A549 (cell line): ENCODE results near the gene FRMD4A. TPM values are rescaled to one million over a fixed set of nuclear protein-coding genes. Genes with fewer than 3 reads are reported as not detected.

Experiments used
- ATAC-seq, 2 experiments: fragments of 200-7000 bp in 1 of 2; fragments of >200 bp in 1 of 2; cut with Nextera tagmentation in 1 of 2; cut with Tn5 transposase in 1 of 2; 3 replicates each; pipeline versions ENCODE4 v1.8.0 to v1.9.1; 2018 to 2020; ENCODE audit warnings: mild to moderate bottlenecking in 1 of 2, moderate library complexity in 1 of 2
- CTCF ChIA-PET: fragments of 300-600 bp; sonication (Branson Sonifier 250); formaldehyde crosslinking; extraction: SDS; loops from one replicate; lab custom pipeline; 2021; ENCODE audit warnings: antibody characterized with exemption, inconsistent platforms; lab: Yijun Ruan, JAX
- POLR2A ChIA-PET: fragments of 350-600 bp; formaldehyde crosslinking; extraction: SDS; loops from one replicate; lab custom pipeline; 2021; ENCODE audit warnings: antibody characterized with exemption, inconsistent platforms; lab: Yijun Ruan, JAX
- DNase-seq, 2 experiments: peaks; one replicate each; pipeline versions ENCODE4 v3.0.0 to v3.0.0-alpha.2; 2011 to 2016; ENCODE audit warnings: low read depth in 1 of 2, low spot score in 1 of 2
- FAIRE-seq: peaks from 2 replicates; lab custom pipeline; 2011; peaks lifted over from hg19 to GRCh38; lab: Jason Lieb, UNC
- H3K27ac ChIP-seq, 2 experiments: fragments of >200 bp; sonication (Bioruptor Twin); formaldehyde crosslinking; 3 replicates each; pipeline ENCODE4 v1.5.1; 2016 to 2017
- H3K4me1 ChIP-seq: fragments of >200 bp; sonication (Bioruptor Twin); formaldehyde crosslinking; 3 replicates; pipeline ENCODE4 v1.6.1; 2016
- H3K4me2 ChIP-seq: fragments of >200 bp; sonication (Bioruptor Twin); formaldehyde crosslinking; 3 replicates; pipeline ENCODE4 v1.6.1; 2016
- H3K4me3 ChIP-seq: fragments of >200 bp; sonication (Bioruptor Twin); formaldehyde crosslinking; 3 replicates; pipeline ENCODE4 v1.5.1; 2016
- H3K9me3 ChIP-seq: fragments of >200 bp; sonication (Bioruptor Twin); formaldehyde crosslinking; 3 replicates; pipeline ENCODE4 v1.6.1; 2016
- CBX2 ChIP-seq: fragments of 200-600 bp; sonication (generic); IDR thresholded peaks from 2 replicates; pipeline ENCODE4 v1.6.1; 2016; ENCODE audit warnings: low read depth, mild to moderate bottlenecking, borderline replicate concordance
- CHD4 ChIP-seq: fragments of 200-600 bp; sonication (generic); IDR thresholded peaks from 2 replicates; pipeline ENCODE4 v1.6.1; 2016; ENCODE audit warnings: antibody characterized with exemption, mild to moderate bottlenecking, borderline replicate concordance
- EHMT2 ChIP-seq: fragments of 200-600 bp; sonication (generic); IDR thresholded peaks from 2 replicates; pipeline ENCODE4 v1.6.1; 2016; ENCODE audit warnings: antibody characterized with exemption, low read depth, mild to moderate bottlenecking, moderate library complexity
- EP300 ChIP-seq, 2 experiments: fragments of >200 bp; sonication (Bioruptor Twin); formaldehyde crosslinking; IDR thresholded peaks; 2 replicates in 1 of 2; 3 replicates in 1 of 2; pipeline ENCODE4 v1.6.1; 2016 to 2017
- FOSB ChIP-seq: fragments of 250-450 bp; sonication (Bioruptor Pico); IDR thresholded peaks from 2 replicates; pipeline ENCODE4 v1.5.0; 2020; ENCODE audit warnings: mild to moderate bottlenecking, moderate library complexity
- FOSL2 ChIP-seq, 2 experiments: fragments of 450-650 bp in 1 of 2; fragments of >200 bp in 1 of 2; sonication (Bioruptor Twin) in 1 of 2; formaldehyde crosslinking; IDR thresholded peaks; 2 replicates each; pipeline versions ENCODE4 v1.5.0 to v1.6.1; 2016 to 2020; ENCODE audit warnings: mild to moderate bottlenecking in 1 of 2, moderate library complexity in 1 of 2
- HOXA7 ChIP-seq: fragments of 250-450 bp; sonication (Bioruptor Pico); IDR thresholded peaks from 2 replicates; pipeline ENCODE4 v1.5.0; 2020; ENCODE audit warnings: mild to moderate bottlenecking, moderate library complexity
- KDM1A ChIP-seq: fragments of 200-600 bp; sonication (generic); IDR thresholded peaks from 2 replicates; pipeline ENCODE4 v1.6.1; 2016; ENCODE audit warnings: low read depth, mild to moderate bottlenecking
- KDM5A ChIP-seq: fragments of 200-600 bp; sonication (generic); IDR thresholded peaks from 2 replicates; pipeline ENCODE4 v1.6.1; 2016; ENCODE audit warnings: antibody characterized with exemption, mild to moderate bottlenecking
- MYC ChIP-seq: IDR thresholded peaks from 2 replicates; pipeline ENCODE4 v1.6.1; 2012; ENCODE audit warnings: mild to moderate bottlenecking, inconsistent platforms, low read length, improper control_type of control experiment, borderline replicate concordance
- PHF8 ChIP-seq: fragments of 200-600 bp; sonication (generic); IDR thresholded peaks from 2 replicates; pipeline ENCODE4 v1.6.1; 2016; ENCODE audit warnings: low read depth, mild to moderate bottlenecking, antibody characterized with exemption, moderate library complexity, borderline replicate concordance
- POLR2A ChIP-seq: IDR thresholded peaks from 2 replicates; pipeline ENCODE4 v1.6.1; 2012; ENCODE audit warnings: mild to moderate bottlenecking, low read length
- POLR2AphosphoS2 ChIP-seq: conservative IDR thresholded peaks from 2 replicates; pipeline ENCODE4 v1.6.1; 2012; ENCODE audit warnings: low read length, improper control_type of control experiment, inconsistent platforms
- RARB ChIP-seq: fragments of 250-450 bp; sonication (Bioruptor Pico); IDR thresholded peaks from 2 replicates; pipeline ENCODE4 v1.8.0; 2021; ENCODE audit warnings: mild to moderate bottlenecking, moderate library complexity
- RCOR1 ChIP-seq: fragments of 150-350 bp; IDR thresholded peaks from 2 replicates; pipeline ENCODE4 v1.6.1; 2014; ENCODE audit warnings: antibody characterized with exemption, low read length, low read depth
- RFX5 ChIP-seq: fragments of 450-650 bp; IDR thresholded peaks from 2 replicates; pipeline ENCODE4 v1.7.1; 2014; ENCODE audit warnings: antibody characterized with exemption, mild to moderate bottlenecking, moderate library complexity
- SMC3 ChIP-seq: fragments of >200 bp; sonication (Bioruptor Twin); formaldehyde crosslinking; IDR thresholded peaks from 3 replicates; pipeline ENCODE4 v1.6.1; 2018; ENCODE audit warnings: inconsistent platforms
- TFCP2L1 ChIP-seq: fragments of 250-450 bp; sonication (Bioruptor Pico); IDR thresholded peaks from 2 replicates; pipeline ENCODE4 v1.5.0; 2021; ENCODE audit warnings: mild to moderate bottlenecking
- TP53 ChIP-seq: fragments of 250-450 bp; sonication (Bioruptor Pico); IDR thresholded peaks from 2 replicates; pipeline ENCODE4 v1.5.0; 2021; ENCODE audit warnings: mild to moderate bottlenecking, moderate library complexity
- WGBS: methylation state at CpG from one replicate; pipeline ENCODE4 v1.1.6; 2017; ENCODE audit errors: missing lambda C conversion rate; 5-methylcytosine and 5-hydroxymethylcytosine counted together
- polyA plus RNA-seq, 4 experiments: library from polyadenylated mRNA; depleted of rRNA in 3 of 4; stranded (reverse); fragments of >200 nt; fragmentation: RNase III in 1 of 4; extraction: RNeasy Plus Mini Kit Qiagen cat#74134 plus additional on column Dnase treatment in 1 of 4; gene quantifications; 2 replicates in 3 of 4; 3 replicates in 1 of 4; pipeline ENCODE4 v1.2.3, GENCODE V29; 2011 to 2017
- TF ChIP-seq, protein P1 (sequence below): fragments of >200 bp; sonication (Bioruptor Twin); formaldehyde crosslinking; IDR thresholded peaks from 3 replicates; pipeline ENCODE4 v1.6.1; 2016
- TF ChIP-seq, protein P2 (sequence below): fragments of 150-350 bp; IDR thresholded peaks from 2 replicates; pipeline ENCODE4 v1.6.1; 2014; ENCODE audit warnings: low read depth, mild to moderate bottlenecking, low read length
- TF ChIP-seq, protein P3 (sequence below): fragments of 250-450 bp; sonication (Bioruptor Pico); IDR thresholded peaks from 2 replicates; pipeline ENCODE4 v1.5.0; 2021; ENCODE audit warnings: mild to moderate bottlenecking, moderate library complexity, borderline replicate concordance
- TF ChIP-seq, protein P4 (sequence below): fragments of 250-450 bp; sonication (Bioruptor Pico); IDR thresholded peaks from 2 replicates; pipeline ENCODE4 v1.5.0; 2020; ENCODE audit warnings: low read depth, mild to moderate bottlenecking, moderate library complexity
- TF ChIP-seq, protein P5 (sequence below): IDR thresholded peaks from 2 replicates; pipeline ENCODE4 v1.6.1; 2012
- TF ChIP-seq, protein P6 (sequence below): fragments of 200-600 bp; sonication (generic); IDR thresholded peaks from 2 replicates; pipeline ENCODE4 v1.6.1; 2016; ENCODE audit warnings: antibody characterized with exemption, mild to moderate bottlenecking, moderate library complexity

FRMD4A gene
- polyA plus RNA-seq, 2 of the 4 experiments (the other 2 are of a cell fraction) = 2.5 to 4.7 TPM

DNA sequence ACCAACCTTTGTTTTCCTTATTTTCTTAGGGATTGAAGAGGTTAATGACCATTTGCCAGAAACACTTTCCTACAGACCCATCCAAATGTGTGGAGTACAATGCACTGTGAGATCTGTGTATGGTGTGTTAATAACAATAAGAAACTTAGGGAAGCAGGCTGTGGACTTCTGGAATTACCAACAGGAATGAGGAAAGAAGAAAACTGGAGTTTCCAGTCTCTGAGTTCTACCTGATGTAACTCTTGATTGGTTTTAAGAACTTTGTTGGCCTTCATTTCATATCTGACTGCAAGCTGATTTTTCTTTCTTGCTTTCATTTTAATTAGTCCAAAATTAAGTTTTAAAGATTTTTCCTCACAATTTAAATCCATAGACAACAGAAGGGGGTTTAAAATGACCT lies 700.5 kb downstream of the FRMD4A start (continued):
- TF ChIP-seq, protein P1, sequence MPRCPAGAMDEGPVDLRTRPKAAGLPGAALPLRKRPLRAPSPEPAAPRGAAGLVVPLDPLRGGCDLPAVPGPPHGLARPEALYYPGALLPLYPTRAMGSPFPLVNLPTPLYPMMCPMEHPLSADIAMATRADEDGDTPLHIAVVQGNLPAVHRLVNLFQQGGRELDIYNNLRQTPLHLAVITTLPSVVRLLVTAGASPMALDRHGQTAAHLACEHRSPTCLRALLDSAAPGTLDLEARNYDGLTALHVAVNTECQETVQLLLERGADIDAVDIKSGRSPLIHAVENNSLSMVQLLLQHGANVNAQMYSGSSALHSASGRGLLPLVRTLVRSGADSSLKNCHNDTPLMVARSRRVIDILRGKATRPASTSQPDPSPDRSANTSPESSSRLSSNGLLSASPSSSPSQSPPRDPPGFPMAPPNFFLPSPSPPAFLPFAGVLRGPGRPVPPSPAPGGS = no peak
- TF ChIP-seq RCOR1 = no peak
- TF ChIP-seq HOXA7 (CRISPR knock-in tag) = no peak
- TF ChIP-seq, all 56 proteins: peak for 0

DNA sequence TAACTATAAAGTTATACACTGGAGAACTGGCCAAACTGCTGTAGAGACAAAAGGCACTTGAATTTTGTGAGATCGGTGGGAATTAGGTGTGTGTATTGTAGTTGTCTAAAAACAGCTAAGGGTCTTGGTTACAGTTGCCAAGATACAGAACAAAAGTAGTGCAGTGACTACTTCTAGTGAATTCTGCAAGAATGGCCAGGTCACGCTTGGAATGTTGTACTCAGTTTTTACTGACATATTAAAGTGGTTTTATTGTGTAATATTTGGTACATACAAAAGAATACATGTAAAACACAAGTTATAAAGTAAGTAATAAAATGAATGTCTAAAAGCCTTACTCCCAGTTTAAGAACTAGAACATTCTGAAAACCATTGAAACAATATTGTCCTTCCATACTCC lies 701.6 kb downstream of the FRMD4A start:
- TF ChIP-seq RARB (CRISPR knock-in tag) (no peak), CHD4 (no peak), POLR2A (no peak), TP53 (no peak), PHF8 (no peak), EHMT2 (no peak), FOSB (no peak)
- TF ChIP-seq, protein P2, sequence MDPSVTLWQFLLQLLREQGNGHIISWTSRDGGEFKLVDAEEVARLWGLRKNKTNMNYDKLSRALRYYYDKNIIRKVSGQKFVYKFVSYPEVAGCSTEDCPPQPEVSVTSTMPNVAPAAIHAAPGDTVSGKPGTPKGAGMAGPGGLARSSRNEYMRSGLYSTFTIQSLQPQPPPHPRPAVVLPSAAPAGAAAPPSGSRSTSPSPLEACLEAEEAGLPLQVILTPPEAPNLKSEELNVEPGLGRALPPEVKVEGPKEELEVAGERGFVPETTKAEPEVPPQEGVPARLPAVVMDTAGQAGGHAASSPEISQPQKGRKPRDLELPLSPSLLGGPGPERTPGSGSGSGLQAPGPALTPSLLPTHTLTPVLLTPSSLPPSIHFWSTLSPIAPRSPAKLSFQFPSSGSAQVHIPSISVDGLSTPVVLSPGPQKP = no peak
- no peaks in the 10 kb centered on the region for H3K9me3 ChIP-seq
- ChIA-PET CTCF (no interaction called here), POLR2A (no interaction called here)
- H3K4me3 ChIP-seq = no peak overlapping the region
- no peaks in the 10 kb centered on the region for H3K4me1 ChIP-seq
- H3K27ac ChIP-seq = no peak overlapping the region
- no peak for ATAC-seq
- no peak for FAIRE-seq
- WGBS = 76% methylated on average over 2 of the region's 2 CpGs
- DNase-seq = no peak
- no peak overlapping the region for H3K4me2 ChIP-seq

DNA sequence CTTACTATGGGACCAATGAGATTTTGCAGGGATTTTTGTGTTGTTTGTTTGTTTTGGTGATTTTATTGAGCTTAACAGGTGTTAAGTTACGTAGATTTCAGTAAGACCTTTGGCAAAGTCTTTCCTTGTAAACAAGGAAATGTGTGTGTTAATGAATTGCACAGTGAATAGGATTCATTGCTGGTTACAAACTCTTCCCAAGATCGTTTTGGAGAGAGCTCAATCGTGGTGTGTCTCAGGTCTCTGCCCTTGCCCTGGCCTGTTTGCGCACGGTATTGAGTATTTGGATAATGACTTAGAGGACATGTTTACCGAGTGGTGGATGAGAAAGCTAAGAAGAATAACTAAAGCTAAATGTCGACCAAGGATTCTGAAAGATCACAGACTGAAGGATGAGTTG lies 702.1 kb downstream of the FRMD4A start:
- no peak overlapping the region for H3K4me3 ChIP-seq
- FAIRE-seq (no peak), ATAC-seq (no peak)
- POLR2A ChIA-PET = no interaction called here
- no peaks in the 10 kb centered on the region for H3K4me1 ChIP-seq
- TF ChIP-seq POLR2A = no peak
- no peak for TF ChIP-seq TP53
- no peak for TF ChIP-seq EP300 (IDR thresholded peaks at IDR 0.05)
- TF ChIP-seq CHD4 = no peak
- TF ChIP-seq TFCP2L1 (CRISPR knock-in tag) = no peak
- no peak for TF ChIP-seq FOSL2 (IDR thresholded peaks at IDR 0.05)
- TF ChIP-seq FOSL2 (CRISPR knock-in tag; IDR thresholded peaks at IDR 0.05) = no peak
- no peak for TF ChIP-seq RFX5
- TF ChIP-seq KDM5A = no peak
- TF ChIP-seq, protein P3, sequence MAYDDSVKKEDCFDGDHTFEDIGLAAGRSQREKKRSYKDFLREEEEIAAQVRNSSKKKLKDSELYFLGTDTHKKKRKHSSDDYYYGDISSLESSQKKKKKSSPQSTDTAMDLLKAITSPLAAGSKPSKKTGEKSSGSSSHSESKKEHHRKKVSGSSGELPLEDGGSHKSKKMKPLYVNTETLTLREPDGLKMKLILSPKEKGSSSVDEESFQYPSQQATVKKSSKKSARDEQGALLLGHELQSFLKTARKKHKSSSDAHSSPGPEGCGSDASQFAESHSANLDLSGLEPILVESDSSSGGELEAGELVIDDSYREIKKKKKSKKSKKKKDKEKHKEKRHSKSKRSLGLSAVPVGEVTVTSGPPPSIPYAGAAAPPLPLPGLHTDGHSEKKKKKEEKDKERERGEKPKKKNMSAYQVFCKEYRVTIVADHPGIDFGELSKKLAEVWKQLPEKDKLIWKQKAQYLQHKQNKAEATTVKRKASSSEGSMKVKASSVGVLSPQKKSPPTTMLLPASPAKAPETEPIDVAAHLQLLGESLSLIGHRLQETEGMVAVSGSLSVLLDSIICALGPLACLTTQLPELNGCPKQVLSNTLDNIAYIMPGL (CRISPR knock-in tag) = no peak
- TF ChIP-seq CBX2 = no peak
- TF ChIP-seq, protein P4, sequence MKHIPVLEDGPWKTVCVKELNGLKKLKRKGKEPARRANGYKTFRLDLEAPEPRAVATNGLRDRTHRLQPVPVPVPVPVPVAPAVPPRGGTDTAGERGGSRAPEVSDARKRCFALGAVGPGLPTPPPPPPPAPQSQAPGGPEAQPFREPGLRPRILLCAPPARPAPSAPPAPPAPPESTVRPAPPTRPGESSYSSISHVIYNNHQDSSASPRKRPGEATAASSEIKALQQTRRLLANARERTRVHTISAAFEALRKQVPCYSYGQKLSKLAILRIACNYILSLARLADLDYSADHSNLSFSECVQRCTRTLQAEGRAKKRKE (CRISPR knock-in tag) = no peak
- TF ChIP-seq, protein P5, sequence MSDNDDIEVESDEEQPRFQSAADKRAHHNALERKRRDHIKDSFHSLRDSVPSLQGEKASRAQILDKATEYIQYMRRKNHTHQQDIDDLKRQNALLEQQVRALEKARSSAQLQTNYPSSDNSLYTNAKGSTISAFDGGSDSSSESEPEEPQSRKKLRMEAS = no peak
- no peak for TF ChIP-seq MYC
- no peak for TF ChIP-seq KDM1A
- no peak for TF ChIP-seq SMC3
- TF ChIP-seq, protein P1 = no peak
- TF ChIP-seq, protein P6, sequence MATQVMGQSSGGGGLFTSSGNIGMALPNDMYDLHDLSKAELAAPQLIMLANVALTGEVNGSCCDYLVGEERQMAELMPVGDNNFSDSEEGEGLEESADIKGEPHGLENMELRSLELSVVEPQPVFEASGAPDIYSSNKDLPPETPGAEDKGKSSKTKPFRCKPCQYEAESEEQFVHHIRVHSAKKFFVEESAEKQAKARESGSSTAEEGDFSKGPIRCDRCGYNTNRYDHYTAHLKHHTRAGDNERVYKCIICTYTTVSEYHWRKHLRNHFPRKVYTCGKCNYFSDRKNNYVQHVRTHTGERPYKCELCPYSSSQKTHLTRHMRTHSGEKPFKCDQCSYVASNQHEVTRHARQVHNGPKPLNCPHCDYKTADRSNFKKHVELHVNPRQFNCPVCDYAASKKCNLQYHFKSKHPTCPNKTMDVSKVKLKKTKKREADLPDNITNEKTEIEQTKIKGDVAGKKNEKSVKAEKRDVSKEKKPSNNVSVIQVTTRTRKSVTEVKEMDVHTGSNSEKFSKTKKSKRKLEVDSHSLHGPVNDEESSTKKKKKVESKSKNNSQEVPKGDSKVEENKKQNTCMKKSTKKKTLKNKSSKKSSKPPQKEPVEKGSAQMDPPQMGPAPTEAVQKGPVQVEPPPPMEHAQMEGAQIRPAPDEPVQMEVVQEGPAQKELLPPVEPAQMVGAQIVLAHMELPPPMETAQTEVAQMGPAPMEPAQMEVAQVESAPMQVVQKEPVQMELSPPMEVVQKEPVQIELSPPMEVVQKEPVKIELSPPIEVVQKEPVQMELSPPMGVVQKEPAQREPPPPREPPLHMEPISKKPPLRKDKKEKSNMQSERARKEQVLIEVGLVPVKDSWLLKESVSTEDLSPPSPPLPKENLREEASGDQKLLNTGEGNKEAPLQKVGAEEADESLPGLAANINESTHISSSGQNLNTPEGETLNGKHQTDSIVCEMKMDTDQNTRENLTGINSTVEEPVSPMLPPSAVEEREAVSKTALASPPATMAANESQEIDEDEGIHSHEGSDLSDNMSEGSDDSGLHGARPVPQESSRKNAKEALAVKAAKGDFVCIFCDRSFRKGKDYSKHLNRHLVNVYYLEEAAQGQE = no peak
- no peak for TF ChIP-seq HOXA7 (CRISPR knock-in tag)
- TF ChIP-seq POLR2AphosphoS2 = no peak
- TF ChIP-seq, all 56 proteins: peak for 0
- CTCF ChIA-PET = interaction anchor here (1.1 kb wide), 1 partner anchor 10 kb away, joined by 5 read pairs; no protein-coding TSS in a partner anchor
- 71% methylated on average over 7 of the region's 7 CpGs for WGBS
- Histone ChIP-seq H3K9me3 (no peaks in the 10 kb centered on the region), H3K27ac (no peak overlapping the region), H3K4me2 (no peak overlapping the region)
- no peak for DNase-seq
